HL-60 (cell line): ENCODE data around the gene KIAA0930.

Experiments used
- CTCF ChIP-seq: IDR thresholded peaks from one replicate; pipeline ENCODE4 v1.5.1; 2011; ENCODE audit warnings: low read length, control low read depth, inconsistent platforms; ENCODE audit not compliant: insufficient read depth
- REST ChIP-seq: IDR thresholded peaks from 2 replicates; pipeline ENCODE4 v1.6.1; 2012; ENCODE audit warnings: low read depth; ENCODE audit not compliant: insufficient replicate concordance

- no peak for TF ChIP-seq CTCF
- no peak for TF ChIP-seq REST
These were observed 39.9 kb upstream of the KIAA0930 start for GRCh38 chr22:45280587-45280980.
